Adipocyte (in vitro differentiated cells): ENCODE measurements around the gene APC2.
A peak's percentile ranks its signal among the peaks of the same experiment; 100 is the strongest.

Experiments used
- DNase-seq: peaks from one replicate; pipeline ENCODE4 v3.0.0-alpha.2; 2015; ENCODE audit warnings: low read depth
- H3K27me3 ChIP-seq: replicated peaks from 2 replicates; pipeline ENCODE4 v1.7.0; 2013; ENCODE audit warnings: mild to moderate bottlenecking, low read length, moderate library complexity; ENCODE audit not compliant: control insufficient read depth, insufficient read depth
- H3K36me3 ChIP-seq: 2 replicates; pipeline ENCODE4 v1.7.0; 2013; ENCODE audit warnings: low read length, mild to moderate bottlenecking, moderate library complexity; ENCODE audit not compliant: control insufficient read depth, insufficient read depth, severe bottlenecking
- H3K4me1 ChIP-seq: 2 replicates; pipeline ENCODE4 v1.7.0; 2013; ENCODE audit warnings: mild to moderate bottlenecking, low read length, moderate library complexity; ENCODE audit not compliant: control insufficient read depth, insufficient read depth
- H3K4me3 ChIP-seq: 2 replicates; pipeline ENCODE4 v1.7.0; 2013; ENCODE audit warnings: mild to moderate bottlenecking, low read length, moderate library complexity
- H3K9ac ChIP-seq: 2 replicates; pipeline ENCODE4 v1.7.0; 2013; ENCODE audit warnings: mild to moderate bottlenecking, low read length, moderate library complexity
- H3K9me3 ChIP-seq: 2 replicates; pipeline ENCODE4 v1.7.0; 2013; ENCODE audit warnings: mild to moderate bottlenecking, low read length, moderate library complexity; ENCODE audit not compliant: control insufficient read depth

Gene APC2

GRCh38 chr19:1409204-1410005, 40.5 kb upstream of the APC2 start:
- Histone ChIP-seq H3K4me3 (peak overlapping the region; percentile 89), H3K9me3 (no peaks in the 10 kb centered on the region), H3K36me3 (peaks cover 7% of the 10 kb centered on the region), H3K4me1 (peaks cover 55% of the 10 kb centered on the region), H3K27me3 (no peaks in the 10 kb centered on the region), H3K9ac (peak overlapping the region; percentile 96)
- peak; percentile 18 for DNase-seq

DNA sequence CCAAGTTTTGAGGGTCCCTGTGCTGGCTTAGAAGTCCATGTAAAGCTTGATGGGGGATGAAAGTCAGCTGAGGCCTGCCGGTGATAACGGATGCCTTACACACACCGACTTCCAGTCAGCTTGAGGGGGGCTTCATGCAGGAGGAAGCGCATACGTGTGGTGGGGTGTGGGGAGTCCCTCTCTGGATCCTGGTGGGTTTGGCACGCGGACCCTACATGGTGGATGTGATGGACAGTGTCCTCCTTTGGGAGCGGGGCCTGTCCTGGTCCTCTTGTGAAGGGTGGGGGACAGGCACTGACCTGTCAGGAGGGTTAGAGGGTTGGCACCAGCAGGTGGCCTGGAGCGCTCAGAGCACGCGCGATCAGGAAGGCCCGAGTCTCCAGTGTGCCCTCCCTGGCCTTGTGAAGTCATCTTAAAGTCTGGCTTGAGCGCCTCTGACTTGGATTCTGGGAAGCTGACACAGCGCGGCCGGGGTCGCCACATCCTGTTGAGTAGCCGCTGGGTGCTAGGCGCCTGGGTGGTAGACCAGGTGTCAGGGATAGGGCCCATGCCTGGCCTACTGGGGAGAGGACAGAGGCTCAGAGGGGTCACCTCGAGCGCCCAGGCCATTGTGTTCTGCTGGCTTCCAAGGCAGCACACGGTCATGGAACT, 39.7 kb upstream of the APC2 start:
- Histone ChIP-seq H3K36me3 (peaks cover 7% of the 10 kb centered on the region), H3K4me3 (peak overlapping the region; percentile 89), H3K4me1 (peaks cover 61% of the 10 kb centered on the region), H3K9ac (peak overlapping the region; percentile 96), H3K9me3 (no peaks in the 10 kb centered on the region), H3K27me3 (no peaks in the 10 kb centered on the region)
- no peak for DNase-seq

DNA sequence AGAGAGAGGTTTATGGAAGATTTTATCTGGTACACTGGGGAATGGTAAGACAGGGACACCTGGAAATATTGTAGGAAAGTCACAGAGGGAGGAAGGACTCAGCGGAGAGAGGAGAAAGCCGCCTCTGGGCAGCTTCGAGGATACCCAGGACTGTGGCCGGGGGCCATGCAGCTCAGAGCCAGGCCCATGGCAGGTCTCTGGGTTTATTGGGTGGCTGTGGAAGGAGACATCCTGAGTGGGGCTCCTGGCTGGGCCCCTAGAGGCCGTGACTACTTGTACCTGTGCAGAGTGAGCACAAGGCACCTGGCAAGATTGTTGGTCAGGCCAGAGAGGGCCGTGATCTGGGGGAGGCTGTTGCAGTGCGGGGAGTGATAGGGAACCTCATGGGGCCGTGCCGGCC, 39.1 kb upstream of the APC2 start:
- Histone ChIP-seq H3K4me1 (peaks cover 64% of the 10 kb centered on the region), H3K9ac (peak overlapping the region; percentile 96), H3K36me3 (peaks cover 7% of the 10 kb centered on the region), H3K27me3 (no peaks in the 10 kb centered on the region), H3K4me3 (peak overlapping the region; percentile 89), H3K9me3 (no peaks in the 10 kb centered on the region)
- DNase-seq, result no peak

- Histone ChIP-seq H3K9me3 (no peaks in the 10 kb centered on the region), H3K36me3 (peaks cover 7% of the 10 kb centered on the region), H3K4me1 (peaks cover 70% of the 10 kb centered on the region), H3K4me3 (peak overlapping the region; percentile 89), H3K27me3 (no peaks in the 10 kb centered on the region), H3K9ac (peak overlapping the region; percentile 96)
- no peak for DNase-seq
These were observed 38.4 kb upstream of the APC2 start for GRCh38 chr19:1411255-1412191.

DNA sequence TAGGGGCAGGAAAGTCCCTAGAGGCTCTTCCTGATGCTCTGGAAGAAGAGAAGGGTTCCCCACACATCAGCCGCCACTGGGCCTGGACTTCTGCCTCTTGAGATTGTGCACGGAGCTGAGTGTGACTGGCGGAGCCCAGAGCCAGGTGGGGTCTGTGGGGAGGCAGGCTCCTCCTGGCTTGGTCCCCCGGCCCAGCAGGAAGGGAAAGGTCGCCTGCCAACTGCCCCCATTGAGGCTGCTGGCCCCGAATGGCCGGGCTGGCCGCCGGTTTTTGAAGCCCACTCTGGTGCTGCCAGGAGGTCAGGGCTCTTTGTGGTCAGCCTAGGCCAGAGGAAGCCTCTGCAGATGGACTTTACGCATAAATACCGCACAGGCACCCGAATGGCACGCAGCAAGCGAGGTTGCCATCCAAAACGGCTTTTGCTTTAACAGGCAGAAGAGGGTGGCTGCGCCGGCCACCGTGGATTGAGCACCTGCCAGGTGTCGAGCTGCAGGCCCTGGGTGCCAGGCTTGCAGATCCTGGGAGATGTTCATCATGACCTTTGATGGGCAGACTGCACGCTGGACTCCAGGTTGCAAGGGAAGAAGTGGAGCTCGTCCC, 37.5 kb upstream of the APC2 start:
- no peak for DNase-seq
- no peaks in the 10 kb centered on the region for H3K27me3 ChIP-seq
- H3K36me3 ChIP-seq, result peaks cover 7% of the 10 kb centered on the region
- no peak overlapping the region for H3K4me3 ChIP-seq
- no peak overlapping the region for H3K9ac ChIP-seq
- H3K4me1 ChIP-seq, result peaks cover 76% of the 10 kb centered on the region
- no peaks in the 10 kb centered on the region for H3K9me3 ChIP-seq

GRCh38 chr19:1412995-1413800, 36.7 kb upstream of the APC2 start:
- no peaks in the 10 kb centered on the region for H3K27me3 ChIP-seq
- peak overlapping the region; percentile 16 for H3K9ac ChIP-seq
- H3K4me3 ChIP-seq, result no peak overlapping the region
- DNase-seq, result no peak
- H3K36me3 ChIP-seq, result peaks cover 7% of the 10 kb centered on the region
- H3K4me1 ChIP-seq, result peaks cover 84% of the 10 kb centered on the region
- no peaks in the 10 kb centered on the region for H3K9me3 ChIP-seq

GRCh38 chr19:1416014-1416841, 33.7 kb upstream of the APC2 start:
- Histone ChIP-seq H3K4me1 (peaks cover 63% of the 10 kb centered on the region), H3K36me3 (peaks cover 33% of the 10 kb centered on the region), H3K9ac (peak overlapping the region; percentile 82), H3K9me3 (no peaks in the 10 kb centered on the region), H3K27me3 (no peaks in the 10 kb centered on the region), H3K4me3 (peak overlapping the region; percentile 54)
- no peak for DNase-seq

GRCh38 chr19:1417145-1417544, 32.8 kb upstream of the APC2 start:
- DNase-seq, result no peak
- Histone ChIP-seq H3K27me3 (no peaks in the 10 kb centered on the region), H3K36me3 (peaks cover 43% of the 10 kb centered on the region), H3K4me1 (peaks cover 54% of the 10 kb centered on the region), H3K4me3 (peak overlapping the region; percentile 31), H3K9ac (peak overlapping the region; percentile 82), H3K9me3 (no peaks in the 10 kb centered on the region)

GRCh38 chr19:1417681-1418495, 32.0 kb upstream of the APC2 start:
- Histone ChIP-seq H3K9me3 (no peaks in the 10 kb centered on the region), H3K36me3 (peaks cover 50% of the 10 kb centered on the region), H3K27me3 (no peaks in the 10 kb centered on the region), H3K4me1 (peaks cover 46% of the 10 kb centered on the region), H3K9ac (peak overlapping the region; percentile 82), H3K4me3 (peak overlapping the region; percentile 18)
- DNase-seq, result no peak
